HEK293 (cell line): ENCODE measurements around the gene TTC22.

ENCODE experiments used
- CTCF ChIA-PET: fragments of 350-600 bp; formaldehyde crosslinking; extraction: SDS; loops from one replicate; lab custom pipeline; 2021; ENCODE audit warnings: antibody characterized with exemption; lab: Yijun Ruan, JAX
- POLR2A ChIA-PET: fragments of 300-600 bp; formaldehyde crosslinking; extraction: SDS; loops from one replicate; lab custom pipeline; 2020; ENCODE audit warnings: antibody characterized with exemption, inconsistent platforms; lab: Yijun Ruan, JAX
- H3K27ac ChIP-seq: fragments of 200-500 bp; sonication (Bioruptor generic); 2 replicates; pipeline ENCODE4 v1.5.1; 2014; ENCODE audit warnings: low read depth, low read length, control low read depth, inconsistent platforms; ENCODE audit errors: extremely low read depth
- H3K36me3 ChIP-seq, 2 experiments: fragments of 200-500 bp in 1 of 2; sonication (Bioruptor generic) in 1 of 2; 1 replicate in 1 of 2; 2 replicates in 1 of 2; pipeline ENCODE4 v1.5.1; 2014 to 2017; ENCODE audit warnings: inconsistent platforms in 2 of 2, low read length in 2 of 2; ENCODE audit not compliant: control insufficient read depth in 2 of 2, insufficient read depth in 1 of 2
- H3K4me1 ChIP-seq: fragments of 200-500 bp; sonication (Bioruptor generic); 2 replicates; pipeline ENCODE4 v1.5.1; 2014; ENCODE audit warnings: mild to moderate bottlenecking, low read length, inconsistent platforms; ENCODE audit not compliant: control insufficient read depth, insufficient read depth
- H3K4me3 ChIP-seq: 2 replicates; pipeline ENCODE4 v1.5.1; 2011; ENCODE audit warnings: low read depth, mild to moderate bottlenecking, control low read depth, low read length, moderate library complexity
- H3K9me3 ChIP-seq: fragments of 200-500 bp; sonication (Bioruptor generic); 2 replicates; pipeline ENCODE4 v1.5.1; 2014; ENCODE audit warnings: low read depth, low read length, inconsistent platforms; ENCODE audit not compliant: control insufficient read depth, insufficient read depth
- KLF9 ChIP-seq: fragments of 450-650 bp; formaldehyde crosslinking; IDR thresholded peaks from 2 replicates; pipeline ENCODE4 v1.5.1; 2016; ENCODE audit warnings: missing biosample characterization, missing genetic modification characterization, low read depth
- PRDM10 ChIP-seq: fragments of 450-650 bp; formaldehyde crosslinking; IDR thresholded peaks from 2 replicates; pipeline ENCODE4 v1.5.1; 2016; ENCODE audit warnings: missing biosample characterization, missing genetic modification characterization
- REPIN1 ChIP-seq: fragments of 450-650 bp; formaldehyde crosslinking; IDR thresholded peaks from 2 replicates; pipeline ENCODE4 v1.5.1; 2017; ENCODE audit warnings: missing biosample characterization, missing genetic modification characterization, low read depth
- ZNF202 ChIP-seq: fragments of 450-650 bp; formaldehyde crosslinking; IDR thresholded peaks from 2 replicates; pipeline ENCODE4 v1.5.1; 2016; ENCODE audit warnings: missing biosample characterization, missing genetic modification characterization, borderline replicate concordance
- ZNF211 ChIP-seq: fragments of 450-650 bp; formaldehyde crosslinking; IDR thresholded peaks from 2 replicates; pipeline ENCODE4 v1.5.1; 2016; ENCODE audit warnings: low read depth, missing biosample characterization, missing genetic modification characterization
- ZNF311 ChIP-seq: fragments of 450-650 bp; formaldehyde crosslinking; IDR thresholded peaks from 2 replicates; pipeline ENCODE4 v1.5.1; 2017; ENCODE audit warnings: missing biosample characterization, missing genetic modification characterization, borderline replicate concordance
- ZNF335 ChIP-seq: fragments of 450-650 bp; formaldehyde crosslinking; conservative IDR thresholded peaks from 2 replicates; pipeline ENCODE4 v1.5.1; 2016; ENCODE audit warnings: missing biosample characterization, missing genetic modification characterization
- ZNF558 ChIP-seq: fragments of 450-650 bp; formaldehyde crosslinking; IDR thresholded peaks from 2 replicates; pipeline ENCODE4 v1.5.1; 2016; ENCODE audit warnings: missing biosample characterization, missing genetic modification characterization
- ZNF560 ChIP-seq: fragments of 450-650 bp; formaldehyde crosslinking; IDR thresholded peaks from 2 replicates; pipeline ENCODE4 v1.5.1; 2017; ENCODE audit warnings: missing biosample characterization, missing genetic modification characterization, borderline replicate concordance
- ZNF660 ChIP-seq: fragments of 450-650 bp; IDR thresholded peaks from 2 replicates; pipeline ENCODE4 v1.5.1; 2018; ENCODE audit warnings: missing biosample characterization, mild to moderate bottlenecking, missing genetic modification characterization
- TF ChIP-seq, protein P1 (sequence below): fragments of 450-650 bp; formaldehyde crosslinking; IDR thresholded peaks from 2 replicates; pipeline ENCODE4 v1.5.1; 2016; ENCODE audit warnings: missing biosample characterization, missing genetic modification characterization
- TF ChIP-seq, protein P2 (sequence below): fragments of 450-650 bp; formaldehyde crosslinking; IDR thresholded peaks from 2 replicates; pipeline ENCODE4 v1.5.1; 2016; ENCODE audit warnings: missing biosample characterization, missing genetic modification characterization

The TTC22 gene

DNA sequence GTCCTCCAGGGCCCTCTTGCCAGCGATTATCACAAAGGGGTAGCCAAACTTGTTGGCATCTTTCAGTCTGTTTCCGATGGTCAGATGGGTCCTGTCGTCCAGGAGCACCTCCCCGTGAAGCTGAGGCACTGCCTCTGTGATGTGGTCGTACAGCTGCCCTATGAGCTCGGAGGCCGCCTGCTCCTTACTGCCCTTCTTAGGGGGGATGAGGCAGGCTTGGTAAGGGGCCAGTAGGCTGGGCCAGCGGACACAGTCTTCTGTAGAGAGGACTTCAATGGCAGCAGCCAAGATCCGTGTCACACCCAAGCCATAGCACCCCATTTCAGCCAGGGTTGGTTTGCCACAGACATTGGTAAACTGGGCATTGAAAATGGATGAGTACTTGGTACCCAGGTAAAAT is 43.3 kb downstream of the TTC22 start (continued):
- TF ChIP-seq REPIN1 (tag by site-specific recombination), result no peak
- no peak for TF ChIP-seq ZNF560 (tag by site-specific recombination)

- TF ChIP-seq, protein P1, sequence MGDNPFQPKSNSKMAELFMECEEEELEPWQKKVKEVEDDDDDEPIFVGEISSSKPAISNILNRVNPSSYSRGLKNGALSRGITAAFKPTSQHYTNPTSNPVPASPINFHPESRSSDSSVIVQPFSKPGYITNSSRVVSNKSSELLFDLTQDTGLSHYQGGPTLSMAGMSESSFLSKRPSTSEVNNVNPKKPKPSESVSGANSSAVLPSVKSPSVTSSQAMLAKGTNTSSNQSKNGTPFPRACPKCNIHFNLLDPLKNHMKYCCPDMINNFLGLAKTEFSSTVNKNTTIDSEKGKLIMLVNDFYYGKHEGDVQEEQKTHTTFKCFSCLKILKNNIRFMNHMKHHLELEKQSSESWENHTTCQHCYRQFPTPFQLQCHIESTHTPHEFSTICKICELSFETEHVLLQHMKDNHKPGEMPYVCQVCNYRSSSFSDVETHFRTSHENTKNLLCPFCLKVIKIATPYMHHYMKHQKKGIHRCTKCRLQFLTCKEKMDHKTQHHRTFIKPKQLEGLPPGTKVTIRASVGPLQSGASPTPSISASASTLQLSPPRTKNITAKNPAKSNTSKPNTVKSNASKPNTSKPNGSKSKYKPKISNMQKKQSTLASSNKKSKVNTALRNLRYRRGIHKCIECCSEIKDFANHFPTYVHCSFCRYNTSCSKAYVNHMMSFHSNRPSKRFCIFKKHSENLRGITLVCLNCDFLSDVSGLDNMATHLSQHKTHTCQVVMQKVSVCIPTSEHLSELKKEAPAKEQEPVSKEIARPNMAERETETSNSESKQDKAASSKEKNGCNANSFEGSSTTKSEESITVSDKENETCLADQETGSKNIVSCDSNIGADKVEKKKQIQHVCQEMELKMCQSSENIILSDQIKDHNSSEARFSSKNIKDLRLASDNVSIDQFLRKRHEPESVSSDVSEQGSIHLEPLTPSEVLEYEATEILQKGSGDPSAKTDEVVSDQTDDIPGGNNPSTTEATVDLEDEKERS, result no peak
- TF ChIP-seq KLF9 (tag by site-specific recombination), result no peak
Observed at GRCh38 chr1:54754486-54755285, 46.4 kb downstream of the TTC22 start.

DNA sequence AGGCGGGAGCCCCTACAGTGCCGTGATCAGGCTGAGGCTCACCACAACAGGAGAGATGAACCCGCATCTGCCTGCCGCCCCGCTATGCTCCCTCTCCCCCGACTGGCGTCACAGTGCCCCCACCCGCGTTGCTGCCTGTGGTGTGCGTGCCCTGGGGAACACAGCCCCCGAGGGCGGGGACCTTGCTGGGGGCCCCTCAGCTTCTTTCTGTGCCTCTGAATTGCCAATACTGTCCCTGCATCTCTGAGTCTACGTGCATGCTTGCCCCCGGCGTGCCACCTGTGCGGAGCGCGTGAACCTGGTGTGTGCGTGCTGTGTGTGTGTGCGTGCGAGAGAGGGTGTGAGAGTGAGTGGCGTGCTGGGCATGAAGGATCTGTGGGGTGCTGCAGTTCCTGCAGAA is 47.1 kb downstream of the TTC22 start:
- no peaks in the 10 kb centered on the region for H3K4me1 ChIP-seq
- CTCF ChIA-PET, result no interaction called here
- no peak overlapping the region for H3K27ac ChIP-seq
- H3K4me3 ChIP-seq, result no peak overlapping the region
- peaks cover 0 to 31% of the 10 kb centered on the region in 2 experiments; a peak in 1 of 3 replicates for H3K36me3 ChIP-seq
- TF ChIP-seq, protein P2, sequence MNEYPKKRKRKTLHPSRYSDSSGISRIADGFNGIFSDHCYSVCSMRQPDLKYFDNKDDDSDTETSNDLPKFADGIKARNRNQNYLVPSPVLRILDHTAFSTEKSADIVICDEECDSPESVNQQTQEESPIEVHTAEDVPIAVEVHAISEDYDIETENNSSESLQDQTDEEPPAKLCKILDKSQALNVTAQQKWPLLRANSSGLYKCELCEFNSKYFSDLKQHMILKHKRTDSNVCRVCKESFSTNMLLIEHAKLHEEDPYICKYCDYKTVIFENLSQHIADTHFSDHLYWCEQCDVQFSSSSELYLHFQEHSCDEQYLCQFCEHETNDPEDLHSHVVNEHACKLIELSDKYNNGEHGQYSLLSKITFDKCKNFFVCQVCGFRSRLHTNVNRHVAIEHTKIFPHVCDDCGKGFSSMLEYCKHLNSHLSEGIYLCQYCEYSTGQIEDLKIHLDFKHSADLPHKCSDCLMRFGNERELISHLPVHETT (tag by site-specific recombination), result no peak
- POLR2A ChIA-PET, result no interaction called here
- no peaks in the 10 kb centered on the region for H3K9me3 ChIP-seq

More at GRCh38 chr1:54754486-54755285, 46.4 kb downstream of the TTC22 start:
- H3K36me3 ChIP-seq, result peaks cover 0 to 32% of the 10 kb centered on the region in 2 experiments; a peak in 1 of 3 replicates
- no peaks in the 10 kb centered on the region for H3K9me3 ChIP-seq
- ChIA-PET CTCF (no interaction called here), POLR2A (no interaction called here)
- H3K4me1 ChIP-seq, result no peaks in the 10 kb centered on the region
- no peak overlapping the region for H3K27ac ChIP-seq
- H3K4me3 ChIP-seq, result no peak overlapping the region

DNA sequence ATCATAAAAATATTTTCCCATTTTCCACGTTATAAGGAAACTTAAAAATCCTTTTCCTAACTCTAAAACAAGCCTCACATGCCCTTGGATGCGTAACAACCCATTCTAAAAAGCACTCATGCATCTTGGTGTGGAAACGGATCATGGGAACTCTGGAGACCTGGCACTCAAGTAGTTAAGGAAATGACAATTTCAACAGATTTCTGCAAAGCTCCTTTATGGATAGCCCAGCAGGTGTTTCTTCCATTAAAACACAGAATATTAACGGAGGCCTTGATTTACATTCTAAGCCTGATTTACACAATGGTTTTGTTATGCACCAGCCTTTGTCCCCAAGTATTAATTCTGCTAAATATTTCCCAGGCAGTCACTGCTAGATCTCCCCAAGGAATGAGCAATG is 49.7 kb downstream of the TTC22 start:
- TF ChIP-seq ZNF558 (tag by site-specific recombination) (no peak), ZNF335 (no peak), ZNF311 (tag by site-specific recombination) (no peak), ZNF202 (tag by site-specific recombination) (no peak), PRDM10 (tag by site-specific recombination) (no peak), ZNF211 (tag by site-specific recombination) (no peak), ZNF660 (tag by site-specific recombination) (no peak)
- Histone ChIP-seq H3K36me3 (peaks cover 0 to 6% of the 10 kb centered on the region in 2 experiments; a peak in 1 of 3 replicates), H3K27ac (no peak overlapping the region), H3K4me1 (no peaks in the 10 kb centered on the region), H3K4me3 (no peak overlapping the region), H3K9me3 (no peaks in the 10 kb centered on the region)
- ChIA-PET CTCF (interaction anchor here (1.5 kb wide), 1 partner anchor 11 kb away, joined by 3 read pairs; no protein-coding TSS in a partner anchor), POLR2A (interaction anchor here (0.6 kb wide), 1 partner anchor 64 kb away, joined by 3 read pairs; no protein-coding TSS in a partner anchor)
